Type B pancreatic cell (in vitro differentiated cells): Measurements from ENCODE around the gene ANXA8L1. TPM values are rescaled to one million over a fixed set of nuclear protein-coding genes. Genes with fewer than 3 reads are reported as not detected.
"Not testable (repeated sequence)": the region's sequence is repeated elsewhere in the genome, so short reads cannot be mapped to it uniquely, and the experiment has no call there.

Source experiments
- DNase-seq: peaks from one replicate; pipeline ENCODE4 v3.0.0; 2021; ENCODE audit warnings: mixed read lengths; ENCODE audit not compliant: unreplicated experiment; ENCODE audit errors: extremely low spot score
- H3K27ac Mint-ChIP-seq: 2 replicates; pipeline ENCODE4 v1.8.0; 2021; ENCODE audit warnings: mild to moderate bottlenecking, mixed read lengths
- H3K27me3 Mint-ChIP-seq: 2 replicates; pipeline ENCODE4 v1.8.0; 2021; ENCODE audit warnings: mixed read lengths
- H3K36me3 Mint-ChIP-seq: 2 replicates; pipeline ENCODE4 v1.8.0; 2021; ENCODE audit warnings: mixed read lengths
- H3K4me1 Mint-ChIP-seq: one replicate; pipeline ENCODE4 v1.8.0; 2021; ENCODE audit warnings: mixed read lengths; ENCODE audit not compliant: unreplicated experiment
- H3K4me3 Mint-ChIP-seq: 2 replicates; pipeline ENCODE4 v1.8.0; 2021; ENCODE audit warnings: mild to moderate bottlenecking, mixed read lengths
- H3K9me3 Mint-ChIP-seq: 2 replicates; pipeline ENCODE4 v1.8.0; 2021; ENCODE audit warnings: mixed read lengths
- CTCF ChIP-seq: fragments of 200-600 bp; sonication (generic); conservative IDR thresholded peaks from 2 replicates; pipeline ENCODE4 v1.5.0; 2021; ENCODE audit warnings: antibody characterized with exemption, mild to moderate bottlenecking
- total RNA-seq: library from RNA; stranded (reverse); gene quantifications from 2 replicates; pipeline ENCODE4 v1.2.1, GENCODE V29; 2021; ENCODE audit warnings: low replicate concordance

The ANXA8L1 gene
- total RNA-seq, 1 donor from 2014 or later = 0.97 TPM

- no peaks in the 10 kb centered on the region for H3K9me3 Mint-ChIP-seq
- H3K36me3 Mint-ChIP-seq = no peaks in the 10 kb centered on the region
- no peak for TF ChIP-seq CTCF
- no peak for DNase-seq
- peaks cover 17% of the 10 kb centered on the region for H3K27me3 Mint-ChIP-seq
- H3K4me1 Mint-ChIP-seq = no peaks in the 10 kb centered on the region
- H3K4me3 Mint-ChIP-seq = no peak overlapping the region
- no peak overlapping the region for H3K27ac Mint-ChIP-seq
Measured at GRCh38 chr10:46330894-46331293, 44.7 kb upstream of the ANXA8L1 start.

- H3K27me3 Mint-ChIP-seq, H3K4me3 Mint-ChIP-seq, H3K27ac Mint-ChIP-seq, DNase-seq, H3K9me3 Mint-ChIP-seq, H3K36me3 Mint-ChIP-seq, H3K4me1 Mint-ChIP-seq: not testable (repeated sequence)
Measured at GRCh38 chr10:46365484-46365883, 10.1 kb upstream of the ANXA8L1 start.

- not testable (repeated sequence) for H3K27me3 Mint-ChIP-seq, H3K9me3 Mint-ChIP-seq, H3K27ac Mint-ChIP-seq, H3K4me3 Mint-ChIP-seq, DNase-seq, H3K4me1 Mint-ChIP-seq, H3K36me3 Mint-ChIP-seq
Measured at GRCh38 chr10:46367209-46367608, 8.4 kb upstream of the ANXA8L1 start.

GRCh38 chr10:46367666-46368240 is 7.8 kb upstream of the ANXA8L1 start:
- not testable (repeated sequence) for H3K27me3 Mint-ChIP-seq, DNase-seq, H3K27ac Mint-ChIP-seq, H3K4me1 Mint-ChIP-seq, H3K9me3 Mint-ChIP-seq, H3K4me3 Mint-ChIP-seq, H3K36me3 Mint-ChIP-seq

- not testable (repeated sequence) for H3K4me1 Mint-ChIP-seq, H3K27ac Mint-ChIP-seq, H3K4me3 Mint-ChIP-seq, H3K27me3 Mint-ChIP-seq, DNase-seq, H3K9me3 Mint-ChIP-seq, H3K36me3 Mint-ChIP-seq
Measured at GRCh38 chr10:46368956-46369355, 6.6 kb upstream of the ANXA8L1 start.

GRCh38 chr10:46374410-46374809 is 1.2 kb upstream of the ANXA8L1 start:
- not testable (repeated sequence) for DNase-seq, H3K36me3 Mint-ChIP-seq, H3K27ac Mint-ChIP-seq, H3K9me3 Mint-ChIP-seq, H3K27me3 Mint-ChIP-seq, H3K4me1 Mint-ChIP-seq, H3K4me3 Mint-ChIP-seq

GRCh38 chr10:46377022-46377421 is 1.4 kb downstream of the ANXA8L1 start:
- H3K9me3 Mint-ChIP-seq, H3K27ac Mint-ChIP-seq, H3K27me3 Mint-ChIP-seq, H3K4me3 Mint-ChIP-seq, H3K4me1 Mint-ChIP-seq, DNase-seq, H3K36me3 Mint-ChIP-seq: not testable (repeated sequence)

- H3K4me3 Mint-ChIP-seq, H3K4me1 Mint-ChIP-seq, H3K27me3 Mint-ChIP-seq, DNase-seq, H3K36me3 Mint-ChIP-seq, H3K27ac Mint-ChIP-seq, H3K9me3 Mint-ChIP-seq: not testable (repeated sequence)
Measured at GRCh38 chr10:46377651-46378050, 2.1 kb downstream of the ANXA8L1 start.

- not testable (repeated sequence) for H3K9me3 Mint-ChIP-seq, DNase-seq, H3K4me3 Mint-ChIP-seq, H3K4me1 Mint-ChIP-seq, H3K27ac Mint-ChIP-seq, H3K27me3 Mint-ChIP-seq, H3K36me3 Mint-ChIP-seq
Measured at GRCh38 chr10:46378108-46378507, 2.5 kb downstream of the ANXA8L1 start.

- H3K27ac Mint-ChIP-seq, H3K4me3 Mint-ChIP-seq, H3K27me3 Mint-ChIP-seq, H3K9me3 Mint-ChIP-seq, DNase-seq, H3K36me3 Mint-ChIP-seq, H3K4me1 Mint-ChIP-seq: not testable (repeated sequence)
Measured at GRCh38 chr10:46379233-46379848, 3.8 kb downstream of the ANXA8L1 start.

GRCh38 chr10:46385858-46386257 is 10.3 kb downstream of the ANXA8L1 start:
- H3K9me3 Mint-ChIP-seq, H3K27ac Mint-ChIP-seq, H3K4me1 Mint-ChIP-seq, H3K27me3 Mint-ChIP-seq, DNase-seq, H3K36me3 Mint-ChIP-seq, H3K4me3 Mint-ChIP-seq: not testable (repeated sequence)

GRCh38 chr10:46386694-46387093 is 11.1 kb downstream of the ANXA8L1 start:
- H3K9me3 Mint-ChIP-seq, DNase-seq: not testable (repeated sequence)

GRCh38 chr10:46387309-46387902 is 11.8 kb downstream of the ANXA8L1 start:
- not testable (repeated sequence) for H3K4me1 Mint-ChIP-seq, H3K27ac Mint-ChIP-seq, DNase-seq, H3K27me3 Mint-ChIP-seq, H3K36me3 Mint-ChIP-seq, H3K4me3 Mint-ChIP-seq, H3K9me3 Mint-ChIP-seq

More at GRCh38 chr10:46386694-46387093, 11.1 kb downstream of the ANXA8L1 start:
- not testable (repeated sequence) for H3K4me1 Mint-ChIP-seq, H3K4me3 Mint-ChIP-seq, H3K27ac Mint-ChIP-seq, H3K27me3 Mint-ChIP-seq, H3K36me3 Mint-ChIP-seq
